ENCODE measurements around the gene PDE12. TPM values are rescaled to one million over a fixed set of nuclear protein-coding genes. Genes with fewer than 3 reads are reported as not detected.

Gene PDE12
- total RNA-seq, 2 experiments from 2014 or later = 35.1 to 37.5 TPM

Other genes with a start within 250 kb of the PDE12 start
- gene DNAH12, start 11.9 kb upstream of the PDE12 start, total RNA-seq = under 1 TPM in 1 of 2 experiments, not detected in 1; 0.08 TPM
- gene ARF4, start 41.1 kb downstream of the PDE12 start, total RNA-seq = 10 to 100 TPM; 70.2 to 75.1 TPM
- gene DENND6A, start 136.8 kb downstream of the PDE12 start, total RNA-seq = 10 to 100 TPM in 1 of 2 experiments, 1 to 10 TPM in 1; 9.1 to 16.5 TPM
- gene SLMAP, start 200.0 kb downstream of the PDE12 start, total RNA-seq = 10 to 100 TPM; 58.9 to 64.0 TPM